HG02973 (cell line): ENCODE results near the gene GTPBP3.
A peak's percentile ranks its signal among the peaks of the same experiment; 100 is the strongest.

Experiments
- ATAC-seq: cut with Tn5 transposase; IDR thresholded peaks from one replicate; pipeline ENCODE4 v1.9.1; 2021; ENCODE audit warnings: moderate library complexity; ENCODE audit not compliant: unreplicated experiment

GTPBP3 gene

DNA sequence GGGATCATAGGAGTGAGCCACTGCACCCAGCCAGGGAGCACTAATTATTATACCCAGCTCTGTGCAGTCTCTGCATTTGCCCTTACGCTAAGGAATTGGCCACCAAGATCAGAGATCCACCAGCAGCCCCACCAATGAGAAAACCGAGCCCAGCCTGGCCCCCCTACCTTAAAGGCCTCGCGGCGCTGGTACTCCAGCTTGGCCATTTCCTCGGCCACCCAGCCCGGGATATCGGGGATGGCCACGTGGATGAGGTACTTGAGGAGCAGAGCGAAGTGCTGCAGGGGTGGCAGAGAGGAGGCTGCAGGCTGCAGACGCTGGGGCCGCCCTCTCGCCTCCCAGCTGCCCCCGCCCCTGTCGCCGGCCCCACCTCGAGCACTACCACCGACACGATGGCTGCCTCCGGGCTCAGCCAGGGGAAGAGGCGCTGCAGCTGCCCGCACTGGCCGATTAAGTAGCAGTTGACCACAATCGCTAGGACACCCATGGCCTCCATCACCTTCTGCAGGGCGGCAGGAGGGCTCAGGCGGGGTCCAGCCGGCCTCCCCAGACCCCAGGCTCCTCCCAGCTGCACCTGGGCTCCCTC is 10.2 kb upstream of the GTPBP3 start:
- no peak for ATAC-seq

DNA sequence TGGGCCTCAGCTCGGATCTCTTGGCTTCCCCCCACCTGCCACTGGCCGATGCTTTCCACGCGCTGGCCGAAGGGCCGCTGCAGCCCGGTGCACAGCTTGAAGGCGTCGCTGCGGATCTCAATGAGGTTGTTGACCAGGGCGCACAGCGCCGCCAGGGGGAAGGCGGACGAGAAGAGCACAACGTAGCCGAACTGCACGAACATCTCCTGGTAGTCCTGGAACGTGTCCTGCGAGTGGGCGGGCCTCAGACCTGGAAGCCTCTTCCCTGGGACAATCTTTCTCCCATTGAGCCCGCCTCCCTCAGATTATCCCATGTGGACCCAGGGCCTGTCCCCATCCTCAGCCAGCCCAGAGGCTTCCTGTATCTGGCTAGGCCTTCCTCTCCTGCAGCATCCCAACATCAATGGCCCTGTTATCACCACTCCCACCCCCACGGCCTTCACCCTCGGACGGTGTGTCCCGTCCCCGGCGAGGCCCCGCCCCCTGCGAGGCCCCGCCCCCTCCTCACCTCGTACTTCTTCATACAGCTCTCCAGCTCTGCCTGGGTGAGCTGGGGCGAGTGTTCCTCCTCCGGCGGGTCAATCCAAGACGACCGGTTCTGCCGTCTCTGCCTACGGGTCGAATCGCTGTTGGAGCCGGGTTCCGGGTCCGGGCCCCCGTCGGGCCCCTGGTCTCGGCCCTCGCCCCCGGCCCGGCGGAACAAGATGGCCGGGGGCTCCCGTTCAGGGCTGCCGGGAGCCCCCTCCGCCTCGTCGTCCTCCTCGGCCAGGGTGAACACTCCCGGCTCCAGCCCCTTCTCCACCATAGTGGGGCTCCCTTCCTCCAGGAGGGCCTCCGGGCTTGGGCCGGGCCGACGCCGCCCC is 9.5 kb upstream of the GTPBP3 start:
- no peak for ATAC-seq

DNA sequence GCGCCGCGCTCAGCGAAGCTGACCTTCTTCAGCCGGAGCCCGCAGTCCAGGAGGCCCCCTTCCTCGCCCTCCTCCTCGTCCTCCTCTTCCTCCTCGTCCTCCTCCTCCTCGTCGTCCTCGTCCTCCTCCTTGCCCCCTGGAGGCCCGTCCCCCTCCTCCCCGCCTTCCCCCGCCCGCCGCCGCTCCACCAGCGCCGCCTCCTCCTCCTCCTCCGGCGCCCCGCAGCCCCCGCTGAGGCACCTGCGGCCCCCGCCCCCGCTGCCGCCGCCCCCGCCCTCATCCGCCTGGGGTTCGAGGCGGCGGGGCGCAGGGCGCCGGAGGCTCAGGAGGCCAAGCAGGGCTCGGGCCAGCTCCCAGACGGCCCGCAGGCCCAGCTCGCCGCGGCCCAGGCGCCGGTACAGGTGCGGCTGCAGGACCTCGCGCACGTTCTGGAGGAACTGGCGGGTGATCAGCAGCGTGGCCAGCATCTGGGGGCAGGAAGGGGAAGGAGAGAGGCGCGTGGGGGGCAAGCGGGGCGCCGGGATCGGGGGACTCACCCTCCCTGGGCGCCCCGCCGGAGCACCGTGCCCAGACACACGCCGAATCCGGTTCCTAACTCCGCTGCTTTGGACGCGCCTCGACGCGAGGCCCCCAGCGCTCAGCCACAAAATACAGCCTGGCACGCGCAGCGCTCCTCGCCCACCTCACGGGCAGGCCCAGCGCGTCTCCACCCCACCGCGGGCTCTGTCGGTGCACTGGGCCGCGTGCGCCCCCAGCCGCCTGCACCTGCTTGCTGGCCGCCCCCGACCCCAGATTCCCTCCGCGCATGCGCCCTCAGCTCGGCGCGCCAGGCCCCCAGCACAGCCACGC is 8.6 kb upstream of the GTPBP3 start:
- ATAC-seq, result no peak

DNA sequence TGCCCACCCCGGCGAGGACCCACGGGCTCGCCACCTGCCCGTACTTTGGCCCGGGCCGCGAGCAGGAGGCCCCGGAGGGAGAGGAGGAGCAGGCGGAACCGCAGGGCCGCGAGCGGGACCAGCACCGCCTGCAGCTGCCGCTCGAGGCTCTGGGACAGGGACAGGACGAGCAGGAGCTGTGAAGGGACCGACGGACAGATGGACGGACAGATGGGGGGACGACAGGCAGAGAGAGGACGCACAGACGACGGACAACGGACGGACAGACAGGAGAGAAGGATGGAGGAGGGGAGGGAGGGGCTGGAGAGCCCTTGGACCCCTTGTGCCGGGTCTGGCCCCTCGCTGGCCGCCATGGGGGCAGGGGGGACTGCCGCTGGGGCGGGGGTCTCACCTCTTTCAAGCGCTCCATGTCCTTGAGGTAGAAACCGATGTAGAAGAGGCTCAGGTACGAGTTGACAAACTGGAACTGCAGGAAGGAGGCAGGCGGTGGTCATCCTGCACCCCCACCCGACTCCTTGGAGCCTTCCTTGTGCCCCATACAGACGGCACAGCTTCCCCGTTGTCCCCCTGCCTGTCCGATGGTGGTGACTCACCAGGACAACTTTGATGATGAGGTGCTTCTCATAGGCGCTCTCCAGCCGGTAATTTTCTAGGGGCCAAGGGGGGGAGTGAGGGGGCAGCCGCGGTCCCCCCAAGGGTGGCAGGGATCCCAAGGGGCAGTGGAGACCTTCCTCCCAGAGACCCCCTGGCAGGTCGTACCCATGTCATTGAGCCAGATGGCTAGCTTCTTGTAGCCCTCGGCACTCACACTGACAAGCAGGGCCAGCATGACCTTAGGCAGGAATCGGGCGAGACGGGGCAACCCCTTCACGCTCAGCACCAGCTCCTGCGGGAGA is 7.7 kb upstream of the GTPBP3 start:
- no peak for ATAC-seq

DNA sequence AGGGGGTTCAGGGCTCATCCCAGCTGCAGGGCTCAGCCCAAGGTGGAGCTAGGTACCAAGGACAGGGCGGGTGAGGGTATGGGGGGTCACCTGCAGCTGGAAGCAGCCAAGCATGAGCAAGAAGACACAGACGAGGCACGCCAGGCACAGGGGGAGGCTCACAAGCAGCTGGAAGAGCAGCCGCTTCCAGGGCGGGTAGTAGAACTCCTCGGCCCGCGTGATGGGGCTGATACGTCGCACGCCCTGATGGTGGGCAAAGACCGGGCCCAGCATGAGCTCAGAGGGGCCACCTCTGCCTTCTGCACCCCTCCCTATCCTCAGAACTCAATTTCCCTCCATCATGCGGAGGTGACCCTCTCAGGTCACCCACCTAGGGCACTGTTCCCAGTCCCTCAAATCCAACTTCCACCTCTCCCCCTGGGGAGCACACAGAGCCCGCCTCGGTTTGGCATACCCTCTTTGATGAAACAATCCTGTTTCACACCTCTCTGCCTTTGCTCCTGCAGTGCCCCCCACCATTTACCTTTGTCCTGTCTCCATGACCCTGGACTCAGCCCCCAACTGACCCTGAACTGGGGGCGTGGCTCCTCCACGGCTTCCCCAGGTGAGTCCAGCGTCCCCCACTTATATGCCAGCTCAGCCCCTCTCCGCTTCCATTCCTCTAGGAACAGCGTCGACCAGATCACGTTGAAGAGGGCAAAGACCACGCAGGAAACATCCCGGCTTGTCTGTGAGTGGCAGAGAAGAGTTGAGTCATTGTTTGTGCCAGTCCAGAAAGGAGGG is 6.9 kb upstream of the GTPBP3 start:
- ATAC-seq, result no peak

DNA sequence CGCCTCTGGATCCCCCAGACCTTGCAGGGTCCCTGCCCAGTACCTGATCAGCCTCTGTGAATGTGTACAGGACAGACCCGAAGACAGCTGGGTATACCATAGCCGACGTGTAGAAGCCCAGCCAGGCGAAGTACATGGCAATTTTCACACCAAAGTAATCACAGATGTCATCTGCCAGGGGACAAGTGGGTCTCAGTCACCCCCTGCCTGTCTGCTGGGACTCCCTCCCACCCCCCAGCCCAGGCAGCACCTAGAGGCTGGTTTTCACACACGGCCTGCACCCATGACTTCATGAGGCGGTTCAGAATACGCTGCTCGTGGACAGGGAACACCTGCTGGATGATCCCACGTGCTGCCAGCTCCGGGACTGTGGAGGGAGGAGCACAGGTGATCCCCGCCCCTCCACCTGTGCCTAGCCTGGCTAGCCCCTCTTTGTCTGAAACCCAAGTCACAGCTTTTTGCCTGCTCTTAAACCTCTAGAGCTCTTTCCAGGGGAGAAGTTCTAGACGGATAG is 6.3 kb upstream of the GTPBP3 start:
- ATAC-seq, result no peak

DNA sequence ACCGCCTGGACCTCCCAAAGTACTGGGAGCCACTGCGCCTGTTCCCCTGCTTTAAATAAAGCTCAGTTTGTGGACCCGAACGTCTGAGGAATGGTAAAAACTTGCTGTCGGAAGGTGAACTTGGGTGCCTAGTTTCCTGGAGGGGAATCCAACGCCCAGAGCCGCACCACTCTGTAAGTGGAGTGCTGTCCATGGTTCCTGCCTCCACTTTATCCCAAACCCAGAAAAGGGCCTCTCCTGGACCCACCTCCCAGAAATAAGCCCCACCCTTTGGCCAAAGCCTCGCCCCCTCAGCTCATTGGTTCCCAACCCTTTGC is 5.0 kb upstream of the GTPBP3 start:
- no peak for ATAC-seq

DNA sequence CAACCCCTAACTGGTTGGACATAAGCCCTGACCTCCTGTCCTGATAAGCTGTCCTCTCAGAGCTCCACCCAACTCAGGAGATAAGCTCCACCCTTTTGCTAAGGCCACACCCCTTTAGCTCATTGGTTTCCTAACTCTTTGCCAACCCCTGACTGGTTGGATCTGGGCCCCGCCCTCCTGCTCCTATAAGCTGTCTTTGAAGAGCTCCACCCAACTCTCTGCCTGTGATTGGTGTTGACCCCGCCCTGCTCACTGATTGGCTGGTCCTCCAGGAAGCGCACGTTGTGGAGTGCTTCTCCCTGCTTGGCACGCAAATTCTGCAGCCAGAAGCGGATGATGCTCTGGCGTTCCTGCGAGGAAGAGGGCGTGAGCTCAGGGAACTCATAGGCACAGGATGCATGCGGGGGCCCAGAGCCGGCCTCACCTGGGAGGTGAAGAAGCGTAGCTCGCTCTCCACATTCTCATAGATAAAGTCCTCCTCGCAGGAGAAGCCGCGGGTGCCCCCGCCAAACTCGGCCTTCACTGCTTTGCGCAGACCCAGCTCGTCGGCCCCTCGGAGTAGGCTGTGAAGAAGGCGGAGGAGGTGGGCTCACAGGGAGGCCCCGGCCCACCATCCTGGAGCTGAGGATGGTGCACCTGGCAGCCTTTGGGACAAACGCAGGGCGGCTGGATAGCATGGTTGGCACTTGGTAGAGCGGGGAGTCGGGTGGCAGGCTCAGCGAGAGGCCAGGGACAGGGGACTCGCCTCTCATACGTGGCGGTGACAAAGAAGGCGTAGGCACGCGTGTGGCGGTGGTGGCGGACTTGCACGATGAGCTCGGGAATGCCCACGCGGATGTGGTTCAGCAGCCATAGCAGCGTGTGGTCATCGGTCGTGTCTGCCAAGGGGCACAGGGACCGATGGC is 4.4 kb upstream of the GTPBP3 start:
- no peak for ATAC-seq

DNA sequence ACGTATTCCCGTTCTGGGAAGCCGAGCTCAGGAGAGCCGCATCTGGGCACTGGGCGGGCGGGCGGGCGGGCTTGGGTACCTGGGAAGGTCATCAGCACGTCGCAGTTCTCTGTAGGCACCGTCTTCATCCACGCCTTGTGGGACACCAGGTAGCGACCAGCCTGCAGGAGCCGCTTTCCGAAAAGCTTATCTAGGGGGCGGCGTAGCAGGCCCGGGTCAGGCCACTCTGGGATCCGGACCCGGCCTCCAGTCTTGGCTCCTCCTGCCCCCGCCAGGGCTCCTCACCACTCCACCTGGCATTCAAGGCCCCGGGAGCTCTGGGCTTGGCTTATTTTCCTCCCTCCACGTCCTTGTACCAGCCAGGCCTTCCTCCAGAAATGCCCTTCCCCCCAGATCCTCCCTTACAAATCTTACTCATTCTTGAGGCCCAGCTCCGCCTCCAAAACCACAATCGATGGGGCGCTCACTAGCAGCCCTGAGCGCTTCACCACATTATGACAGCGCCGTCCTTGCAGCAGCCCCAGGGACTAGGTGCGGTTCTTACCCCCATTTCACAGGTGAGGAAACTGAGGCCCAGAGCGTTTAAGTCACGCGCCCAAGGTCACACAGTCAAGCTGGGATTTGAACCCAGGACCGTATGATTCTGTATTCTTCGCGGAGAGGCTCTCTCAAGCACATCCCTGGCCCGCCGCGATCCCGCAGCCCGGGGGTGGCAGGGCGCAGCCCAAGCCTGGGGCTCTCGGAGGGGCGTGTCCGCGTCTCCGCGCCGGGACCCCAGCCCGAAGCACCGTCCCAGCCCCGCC is 3.5 kb upstream of the GTPBP3 start:
- ATAC-seq, result no peak

DNA sequence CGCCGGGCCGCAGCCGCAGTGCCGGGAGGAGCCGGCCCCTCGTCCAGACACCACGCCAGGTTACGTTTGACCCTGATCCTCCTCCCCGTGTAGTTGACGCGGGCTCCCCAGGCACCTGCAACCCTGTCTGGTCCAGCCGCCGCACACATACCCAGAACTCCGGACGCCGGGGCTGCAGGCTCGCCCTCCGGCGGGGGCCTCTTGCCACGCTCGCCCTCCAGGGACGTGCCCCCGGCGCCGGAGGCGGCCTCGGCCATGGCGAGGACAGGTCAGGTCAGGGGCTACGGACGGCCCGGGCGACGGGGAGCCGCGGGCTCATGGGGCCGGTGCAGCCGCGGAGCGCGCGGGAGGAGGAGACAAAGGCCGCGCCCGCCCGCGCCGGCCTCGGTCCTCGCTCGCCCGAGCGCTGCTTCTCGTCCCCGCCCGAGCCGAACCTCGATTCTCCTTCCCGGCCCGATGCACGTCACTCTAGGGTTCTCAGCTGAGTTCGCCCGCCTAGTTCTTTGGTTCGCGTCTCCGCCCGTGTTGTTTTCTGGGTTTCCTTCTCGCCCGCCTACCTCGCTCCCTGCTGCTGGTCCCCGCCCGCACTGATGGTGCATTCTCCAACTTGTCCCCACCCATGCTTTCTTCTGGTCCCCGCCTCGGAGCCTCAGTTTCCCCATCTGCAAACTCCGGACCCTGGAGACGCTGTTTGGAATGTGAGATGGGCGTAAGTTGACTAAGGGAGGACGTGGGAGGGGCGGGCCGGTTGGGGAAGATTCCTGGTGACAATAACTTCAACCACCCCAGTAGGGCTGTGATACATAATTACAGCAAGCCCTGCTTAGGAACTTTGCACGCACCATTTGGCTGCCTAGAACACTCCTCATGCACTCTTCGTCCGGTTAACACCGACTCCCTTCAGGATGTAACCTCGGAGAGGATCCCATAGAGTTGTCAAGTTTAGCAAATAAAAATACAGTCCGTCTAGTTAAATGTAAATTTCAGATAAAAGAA is 2.6 kb upstream of the GTPBP3 start, which contains the start of gene ANO8:
ANO8 (minus strand) TSS at position 442 of the 996 bp plus-strand sequence; CDS start at position 257, 185 bp downstream.
- peak; percentile 39 for ATAC-seq

DNA sequence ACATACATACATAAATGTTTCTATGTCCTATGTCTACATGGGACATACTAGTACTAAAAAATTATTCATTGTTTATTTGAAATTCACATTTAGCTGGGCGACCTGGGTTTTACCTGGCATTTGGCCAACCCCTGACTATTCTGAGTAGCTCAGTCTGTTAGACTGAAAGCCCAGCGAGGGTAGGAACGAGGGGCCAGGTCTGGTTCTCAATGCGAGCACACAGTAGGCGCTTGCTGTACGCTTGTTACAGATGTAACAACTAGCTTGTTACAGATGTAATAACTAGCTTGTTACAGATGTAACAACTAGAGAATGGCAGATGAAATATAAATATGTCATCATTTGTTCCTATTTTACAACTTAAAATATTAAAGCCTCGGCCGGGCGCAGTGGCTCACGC is 1.8 kb upstream of the GTPBP3 start:
- ATAC-seq, result no peak

DNA sequence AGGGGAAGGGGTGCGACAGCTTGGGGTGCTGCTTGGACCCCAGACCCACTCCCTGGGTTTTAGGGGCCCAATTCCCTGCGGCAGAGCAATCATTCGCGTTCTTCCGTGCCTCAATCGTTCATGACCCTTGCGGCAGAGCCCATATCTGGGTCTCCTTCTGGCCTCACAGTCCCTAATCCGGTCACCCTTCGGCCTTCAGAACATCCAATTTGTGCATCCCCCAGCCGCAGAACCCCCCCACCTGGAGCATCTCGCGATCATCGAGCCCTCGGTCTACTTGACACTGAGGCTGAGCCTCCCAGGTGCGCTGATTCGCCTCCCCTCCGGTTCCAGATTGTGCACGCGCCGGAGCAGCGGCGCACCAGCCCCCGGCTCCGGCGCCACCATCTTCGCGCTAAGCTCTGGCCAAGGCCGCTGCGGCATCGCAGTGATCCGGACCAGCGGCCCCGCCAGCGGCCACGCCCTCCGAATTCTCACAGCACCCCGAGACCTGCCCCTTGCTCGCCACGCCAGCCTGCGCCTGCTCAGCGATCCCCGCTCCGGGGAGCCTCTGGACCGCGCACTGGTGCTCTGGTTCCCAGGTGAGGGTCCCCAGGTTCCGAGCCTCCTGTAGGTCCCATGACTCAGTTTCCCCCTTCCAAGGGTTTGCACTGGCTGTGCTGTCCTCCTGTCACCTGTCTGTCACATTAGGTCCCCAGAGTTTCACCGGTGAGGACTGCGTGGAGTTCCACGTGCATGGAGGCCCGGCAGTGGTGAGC is 501 bp downstream of the GTPBP3 start:
- ATAC-seq, result peak; percentile 4

DNA sequence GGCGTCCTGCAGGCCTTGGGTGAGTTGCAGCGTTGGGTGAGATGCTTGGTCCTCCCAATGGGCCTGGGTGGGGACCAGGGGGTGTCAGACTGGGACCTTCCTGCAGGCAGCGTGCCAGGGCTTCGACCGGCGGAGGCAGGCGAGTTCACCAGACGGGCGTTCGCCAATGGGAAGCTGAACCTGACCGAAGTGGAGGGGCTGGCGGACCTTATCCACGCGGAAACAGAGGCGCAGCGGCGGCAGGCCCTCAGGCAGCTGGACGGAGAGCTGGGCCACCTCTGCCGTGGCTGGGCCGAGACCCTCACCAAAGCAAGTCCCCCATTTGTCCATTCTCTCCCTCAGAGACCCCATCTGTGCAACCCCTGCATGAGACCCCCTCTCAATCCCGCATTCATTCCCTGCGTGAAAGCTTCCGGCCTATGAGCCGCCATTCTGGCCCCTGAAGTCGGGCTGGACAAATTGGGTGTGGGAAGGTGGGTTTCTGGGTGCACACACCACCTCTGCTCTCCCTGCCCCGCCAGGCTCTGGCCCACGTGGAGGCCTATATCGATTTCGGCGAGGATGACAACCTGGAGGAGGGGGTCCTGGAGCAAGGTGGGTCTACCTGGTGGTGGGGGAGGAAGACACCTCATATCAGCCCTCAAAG is 1.2 kb downstream of the GTPBP3 start:
- ATAC-seq, result no peak

DNA sequence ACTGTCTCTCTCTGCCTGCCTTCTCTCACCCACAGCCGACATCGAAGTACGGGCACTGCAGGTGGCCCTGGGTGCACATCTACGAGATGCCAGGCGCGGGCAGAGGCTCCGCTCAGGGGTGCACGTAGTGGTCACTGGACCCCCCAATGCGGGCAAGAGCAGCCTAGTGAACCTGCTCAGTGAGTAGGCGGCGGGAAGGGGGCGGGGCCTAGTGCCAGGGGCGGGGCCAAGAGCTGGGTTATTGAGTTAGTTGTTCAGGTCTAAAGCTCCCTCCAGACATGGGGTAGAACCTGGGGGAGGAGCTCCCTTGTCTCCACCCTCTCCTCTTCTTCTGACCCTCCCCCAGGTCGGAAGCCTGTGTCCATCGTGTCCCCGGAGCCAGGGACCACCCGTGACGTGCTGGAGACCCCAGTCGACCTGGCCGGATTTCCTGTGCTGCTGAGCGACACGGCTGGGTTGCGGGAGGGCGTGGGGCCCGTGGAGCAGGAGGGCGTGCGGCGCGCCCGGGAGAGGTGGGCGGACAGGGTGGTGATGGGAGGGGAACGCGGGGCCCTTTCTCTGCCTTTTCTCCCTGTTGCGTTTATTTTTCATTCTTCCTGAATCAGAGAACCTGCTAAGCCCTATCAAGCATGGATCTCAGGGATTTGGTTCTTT is 1.9 kb downstream of the GTPBP3 start:
- no peak for ATAC-seq

DNA sequence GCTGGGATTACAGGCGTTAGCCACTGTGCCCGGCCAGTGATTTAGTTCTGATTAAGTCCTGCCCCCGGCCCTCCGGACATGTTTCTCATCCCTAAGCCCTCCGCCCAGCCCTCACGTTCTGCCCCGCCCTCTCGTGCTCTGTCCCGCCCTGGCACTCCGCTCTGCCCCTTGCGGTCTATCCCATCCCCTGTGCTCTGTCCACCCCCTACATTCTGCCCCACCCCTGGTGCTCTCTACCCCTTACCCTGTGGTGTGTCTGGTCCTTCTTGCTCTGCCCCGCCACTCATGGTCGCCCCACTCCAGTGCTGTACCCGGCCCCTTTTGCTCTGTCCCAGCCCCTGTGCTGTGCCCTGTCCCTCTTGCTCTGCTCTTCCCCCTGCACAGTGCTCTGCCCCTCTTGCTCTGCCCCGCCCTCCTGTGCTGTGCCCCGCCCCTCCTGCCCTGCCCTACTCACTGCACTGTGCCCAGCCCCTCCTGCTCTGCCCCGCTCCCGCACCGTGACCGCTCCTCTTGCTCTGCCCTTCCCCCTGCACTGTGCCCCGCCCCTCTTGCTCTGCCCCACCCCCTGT is 3.0 kb downstream of the GTPBP3 start:
- ATAC-seq, result no peak
